Adrenal gland (tissue), 12 donors: ENCODE measurements around the gene CIBAR2. TPM values are rescaled to one million over a fixed set of nuclear protein-coding genes. Genes with fewer than 3 reads are reported as not detected.

Source experiments
- DNase-seq, 7 donors: peaks; one replicate each; pipeline ENCODE4 v3.0.0-alpha.2; 2019 to 2020
- H3K27ac ChIP-seq, 5 donors: fragments of 200-600 bp; sonication (generic) in 4 of 5; 1 replicate in 3 of 5; 2 replicates in 2 of 5; pipeline versions ENCODE4 v1.5.1 to v1.8.0; 2016 to 2020; ENCODE audit warnings: mild to moderate bottlenecking in 1 of 5
- H3K27me3 ChIP-seq: fragments of 200-600 bp; 2 replicates; pipeline ENCODE4 v1.8.0; 2021
- H3K36me3 ChIP-seq, 2 donors: fragments of 200-600 bp; replicated peaks in 1 of 2; 1 replicate in 1 of 2; 2 replicates in 1 of 2; pipeline versions ENCODE4 v1.5.1 to v1.8.0; 2018 to 2022
- H3K4me1 ChIP-seq, 2 donors: fragments of 200-600 bp; replicated peaks in 1 of 2; 1 replicate in 1 of 2; 2 replicates in 1 of 2; pipeline versions ENCODE4 v1.5.1 to v1.8.0; 2018 to 2021
- H3K4me3 ChIP-seq, 4 donors: fragments of 200-600 bp; sonication (generic) in 3 of 4; one replicate each; pipeline ENCODE4 v1.5.1; 2016 to 2018
- H3K9me3 ChIP-seq, 3 donors: fragments of 200-600 bp; sonication (generic) in 1 of 3; replicated peaks in 1 of 3; 1 replicate in 2 of 3; 2 replicates in 1 of 3; pipeline versions ENCODE4 v1.5.1 to v1.8.0; 2016 to 2021
- POLR2A ChIP-seq, 2 donors: fragments of 450-650 bp; IDR thresholded peaks; one replicate each; pipeline ENCODE4 v1.6.1; 2017; ENCODE audit warnings: antibody characterized with exemption in 2 of 2, mild to moderate bottlenecking in 2 of 2, moderate library complexity in 1 of 2
- WGBS, 4 donors: extraction: QIAGEN DNeasy Blood & Tissue Kit in 2 of 4; methylation state at CpG; one replicate each; pipeline versions ENCODE4 v1.1.5 to v1.1.7; 2013 to 2017; 5-methylcytosine and 5-hydroxymethylcytosine counted together
- intact Hi-C, 2 donors: fragments of 100-400 bp; cut with DNase I; formaldehyde crosslinking; loops; one replicate each; pipeline versions ENCODE4 v1.14.1 to v1.15.0; 2022 to 2023
- polyA plus RNA-seq, 3 donors: library from polyadenylated mRNA; stranded (reverse); fragments of 200-250 nt in 2 of 3; fragments of 350-450 nt in 1 of 3; fragmentation: Illumina TruSeq in 1 of 3; extraction: RNeasy Lipid Tissue Mini Kit (QIAGEN cat#74804) in 1 of 3; gene quantifications; one replicate each; pipeline ENCODE4 v1.2.3, GENCODE V29; 2013 to 2014
- total RNA-seq, 9 donors: library from RNA; depleted of rRNA in 4 of 9; stranded (reverse); fragments of >200 nt in 4 of 9; fragments of 120-200 nt in 1 of 9; fragmentation: NEBNext Ultra II Directional in 1 of 9; extraction: Animal tissue kit (Norgen Biotek cat#: 25700) in 1 of 9; gene quantifications; one replicate each; pipeline versions ENCODE4 v1.1.0 to v1.2.4, GENCODE V29; 2013 to 2023
- TF ChIP-seq, protein P1 (sequence below), 6 experiments: fragments of 450-650 bp in 4 of 6; fragments of 200-600 bp in 2 of 6; sonication (generic) in 1 of 6; IDR thresholded peaks; 1 replicate in 5 of 6; 2 replicates in 1 of 6; pipeline versions ENCODE4 v1.5.1 to v1.8.0; 2016 to 2021; ENCODE audit warnings: antibody characterized with exemption in 6 of 6, mild to moderate bottlenecking in 2 of 6, moderate library complexity in 1 of 6
- donor health status: healthy with polysubstance abuse.
- donor health status: Bipolar disorder and iron deficiency.
- donor health status: DM: yes; HTN: yes; CAD: no.
- donor health status: DM: no; HTN: no; CAD: no.
- donor health status: DM: no; HTN: no; CAD: no.
- donor health status: DM: yes; HTN: yes; CAD: no.

The CIBAR2 gene
- total and polyA plus RNA-seq, 12 donors: 0.17 to 2.6 (median 0.73) TPM; not detected in 4

GRCh38 chr16:85077576-85078125, 34.6 kb downstream of the CIBAR2 start:
- no peaks in the 10 kb centered on the region for H3K9me3 ChIP-seq
- H3K4me3 ChIP-seq: no peak overlapping the region
- intact Hi-C loops: no loop called here
- peaks cover 0 to 4% of the 10 kb centered on the region in 2 donors for H3K4me1 ChIP-seq
- WGBS, 4 donors: 88 to 95% (median 91%) methylated on average over 13 to 16 of the region's 16 CpGs
- DNase-seq: no peak
- H3K36me3 ChIP-seq: peaks cover 0 to 45% of the 10 kb centered on the region in 2 donors
- no peak overlapping the region for H3K27ac ChIP-seq
- TF ChIP-seq POLR2A (IDR thresholded peaks at IDR 0.05): no peak
- TF ChIP-seq, protein P1, sequence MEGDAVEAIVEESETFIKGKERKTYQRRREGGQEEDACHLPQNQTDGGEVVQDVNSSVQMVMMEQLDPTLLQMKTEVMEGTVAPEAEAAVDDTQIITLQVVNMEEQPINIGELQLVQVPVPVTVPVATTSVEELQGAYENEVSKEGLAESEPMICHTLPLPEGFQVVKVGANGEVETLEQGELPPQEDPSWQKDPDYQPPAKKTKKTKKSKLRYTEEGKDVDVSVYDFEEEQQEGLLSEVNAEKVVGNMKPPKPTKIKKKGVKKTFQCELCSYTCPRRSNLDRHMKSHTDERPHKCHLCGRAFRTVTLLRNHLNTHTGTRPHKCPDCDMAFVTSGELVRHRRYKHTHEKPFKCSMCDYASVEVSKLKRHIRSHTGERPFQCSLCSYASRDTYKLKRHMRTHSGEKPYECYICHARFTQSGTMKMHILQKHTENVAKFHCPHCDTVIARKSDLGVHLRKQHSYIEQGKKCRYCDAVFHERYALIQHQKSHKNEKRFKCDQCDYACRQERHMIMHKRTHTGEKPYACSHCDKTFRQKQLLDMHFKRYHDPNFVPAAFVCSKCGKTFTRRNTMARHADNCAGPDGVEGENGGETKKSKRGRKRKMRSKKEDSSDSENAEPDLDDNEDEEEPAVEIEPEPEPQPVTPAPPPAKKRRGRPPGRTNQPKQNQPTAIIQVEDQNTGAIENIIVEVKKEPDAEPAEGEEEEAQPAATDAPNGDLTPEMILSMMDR (IDR thresholded peaks at IDR 0.05): no peak
- no peaks in the 10 kb centered on the region for H3K27me3 ChIP-seq

DNA sequence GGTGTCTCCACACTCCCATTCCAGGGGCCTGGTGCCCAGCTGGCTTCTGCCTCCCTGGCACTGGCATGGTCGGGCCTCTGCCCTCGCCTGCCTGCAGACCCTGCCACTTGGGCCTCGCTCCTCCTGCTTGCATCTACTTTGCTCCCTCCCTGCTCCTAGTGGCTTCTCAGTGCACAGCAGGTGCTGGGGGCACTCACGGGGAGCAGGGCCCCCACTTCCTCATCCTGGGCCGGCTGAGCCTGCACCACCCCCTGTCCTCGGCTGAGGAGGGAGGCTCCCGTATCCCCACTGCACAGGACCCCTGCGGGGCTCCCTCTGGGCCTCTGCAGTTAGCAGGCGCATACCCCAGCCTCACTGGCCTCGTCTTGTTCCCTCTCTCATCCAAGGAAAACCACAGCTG, 35.2 kb downstream of the CIBAR2 start:
- Histone ChIP-seq H3K27ac (no peak overlapping the region), H3K27me3 (no peaks in the 10 kb centered on the region), H3K4me1 (peaks cover 0 to 4% of the 10 kb centered on the region in 2 donors), H3K9me3 (no peaks in the 10 kb centered on the region), H3K36me3 (peaks cover 0 to 48% of the 10 kb centered on the region in 2 donors), H3K4me3 (no peak overlapping the region)
- no peak for DNase-seq
- intact Hi-C loops: no loop called here
- 79 to 90% (median 86%) methylated on average over 4 to 10 of the region's 10 CpGs for WGBS, 4 donors
- TF ChIP-seq, protein P1 (IDR thresholded peaks at IDR 0.05): no peak
- TF ChIP-seq POLR2A (IDR thresholded peaks at IDR 0.05): no peak

DNA sequence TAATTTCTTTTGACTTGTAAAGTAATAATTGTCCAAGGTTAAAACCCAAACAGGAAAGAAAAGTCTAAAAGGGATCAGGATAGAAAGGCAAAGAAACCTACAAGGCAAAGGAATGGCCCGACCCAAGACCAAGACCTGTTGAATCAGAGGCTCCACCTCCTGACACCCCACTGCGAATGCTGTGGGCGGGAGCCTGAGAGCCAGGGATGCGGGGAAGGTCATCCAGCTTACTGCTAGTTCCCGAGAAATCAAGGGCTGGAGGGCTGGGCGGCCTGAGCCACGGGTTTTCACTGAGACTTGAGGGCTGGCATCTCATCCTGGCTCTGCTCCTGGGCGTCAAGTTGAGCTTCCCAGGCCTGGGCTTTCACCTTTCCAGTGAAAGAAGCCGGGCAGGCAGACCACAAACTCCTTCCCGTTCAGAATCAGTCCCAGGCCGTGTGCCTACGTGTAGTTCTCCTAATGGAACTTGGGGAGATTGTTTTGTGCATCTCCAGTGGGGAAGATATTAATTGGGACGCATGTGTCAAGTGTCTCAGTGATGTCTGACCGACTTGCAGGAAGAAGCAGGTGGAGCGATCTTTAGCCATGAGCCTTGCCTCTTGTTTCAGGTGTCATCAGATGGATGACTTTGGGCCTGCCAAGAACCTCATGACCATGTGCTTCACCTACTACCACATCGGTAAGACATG, 36.9 kb downstream of the CIBAR2 start:
- no peak overlapping the region for H3K4me3 ChIP-seq
- peaks cover 0 to 4% of the 10 kb centered on the region in 2 donors for H3K4me1 ChIP-seq
- no peak overlapping the region for H3K27ac ChIP-seq
- peaks cover 0 to 48% of the 10 kb centered on the region in 2 donors for H3K36me3 ChIP-seq
- peak in 1 of 7 donors; percentile 27 for DNase-seq
- WGBS, 4 donors: 83 to 92% (median 88%) methylated on average over 12 to 16 of the region's 16 CpGs
- no peaks in the 10 kb centered on the region for H3K27me3 ChIP-seq
- H3K9me3 ChIP-seq: no peaks in the 10 kb centered on the region
- intact Hi-C loops: no loop called here
- no peak for TF ChIP-seq POLR2A (IDR thresholded peaks at IDR 0.05)
- TF ChIP-seq, protein P1 (IDR thresholded peaks at IDR 0.05): no peak

- intact Hi-C loops: no loop called here
- no peaks in the 10 kb centered on the region for H3K27me3 ChIP-seq
- no peak for DNase-seq
- H3K9me3 ChIP-seq: no peaks in the 10 kb centered on the region
- 93 to 96% (median 93%) methylated on average over 6 of the region's 6 CpGs for WGBS, 4 donors
- no peak overlapping the region for H3K27ac ChIP-seq
- no peak overlapping the region for H3K4me3 ChIP-seq
- no peak for TF ChIP-seq POLR2A (IDR thresholded peaks at IDR 0.05)
- TF ChIP-seq, protein P1 (IDR thresholded peaks at IDR 0.05): no peak
- no peaks in the 10 kb centered on the region for H3K4me1 ChIP-seq
- peaks cover 0 to 52% of the 10 kb centered on the region in 2 donors for H3K36me3 ChIP-seq
Observed at GRCh38 chr16:85074225-85074914, 37.9 kb downstream of the CIBAR2 start.
